Type B pancreatic cell (in vitro differentiated cells): Measurements from ENCODE around the gene ASPDH. TPM values are rescaled to one million over a fixed set of nuclear protein-coding genes. Genes with fewer than 3 reads are reported as not detected.

Source experiments
- DNase-seq: peaks from one replicate; pipeline ENCODE4 v3.0.0; 2021; ENCODE audit warnings: mixed read lengths; ENCODE audit not compliant: unreplicated experiment; ENCODE audit errors: extremely low spot score
- H3K27ac Mint-ChIP-seq: 2 replicates; pipeline ENCODE4 v1.8.0; 2021; ENCODE audit warnings: mild to moderate bottlenecking, mixed read lengths
- H3K27me3 Mint-ChIP-seq: 2 replicates; pipeline ENCODE4 v1.8.0; 2021; ENCODE audit warnings: mixed read lengths
- H3K36me3 Mint-ChIP-seq: 2 replicates; pipeline ENCODE4 v1.8.0; 2021; ENCODE audit warnings: mixed read lengths
- H3K4me1 Mint-ChIP-seq: one replicate; pipeline ENCODE4 v1.8.0; 2021; ENCODE audit warnings: mixed read lengths; ENCODE audit not compliant: unreplicated experiment
- H3K4me3 Mint-ChIP-seq: 2 replicates; pipeline ENCODE4 v1.8.0; 2021; ENCODE audit warnings: mild to moderate bottlenecking, mixed read lengths
- H3K9me3 Mint-ChIP-seq: 2 replicates; pipeline ENCODE4 v1.8.0; 2021; ENCODE audit warnings: mixed read lengths
- CTCF ChIP-seq: fragments of 200-600 bp; sonication (generic); conservative IDR thresholded peaks from 2 replicates; pipeline ENCODE4 v1.5.0; 2021; ENCODE audit warnings: antibody characterized with exemption, mild to moderate bottlenecking
- total RNA-seq: library from RNA; stranded (reverse); gene quantifications from 2 replicates; pipeline ENCODE4 v1.2.1, GENCODE V29; 2021; ENCODE audit warnings: low replicate concordance

Gene ASPDH
- total RNA-seq, 1 donor from 2014 or later: not detected

- Mint-ChIP-seq H3K27ac (no peak overlapping the region), H3K4me3 (no peak overlapping the region), H3K27me3 (no peaks in the 10 kb centered on the region), H3K4me1 (peaks cover 13% of the 10 kb centered on the region), H3K9me3 (no peaks in the 10 kb centered on the region), H3K36me3 (no peaks in the 10 kb centered on the region)
- no peak for DNase-seq
- TF ChIP-seq CTCF: no peak
Observed at GRCh38 chr19:50465000-50465399, 48.7 kb downstream of the ASPDH start.

- H3K9me3 Mint-ChIP-seq: no peaks in the 10 kb centered on the region
- peaks cover 13% of the 10 kb centered on the region for H3K4me1 Mint-ChIP-seq
- TF ChIP-seq CTCF: no peak
- H3K4me3 Mint-ChIP-seq: no peak overlapping the region
- DNase-seq: no peak
- H3K36me3 Mint-ChIP-seq: no peaks in the 10 kb centered on the region
- no peak overlapping the region for H3K27ac Mint-ChIP-seq
- no peaks in the 10 kb centered on the region for H3K27me3 Mint-ChIP-seq
Observed at GRCh38 chr19:50464348-50464747, 49.4 kb downstream of the ASPDH start.

GRCh38 chr19:50462970-50463369, 50.7 kb downstream of the ASPDH start:
- no peak for TF ChIP-seq CTCF
- Mint-ChIP-seq H3K27ac (no peak overlapping the region), H3K9me3 (no peaks in the 10 kb centered on the region), H3K36me3 (no peaks in the 10 kb centered on the region), H3K27me3 (no peaks in the 10 kb centered on the region), H3K4me3 (no peak overlapping the region), H3K4me1 (peaks cover 10% of the 10 kb centered on the region)
- no peak for DNase-seq

Other genes starting within 250 kb of the ASPDH start
- 9.5 and 11.2 TPM in 2 replicates for gene KCNC3, start 184.5 kb downstream of the ASPDH start, total RNA-seq
- 2.3 and 6.0 TPM in 2 replicates for gene NAPSA, start 148.3 kb downstream of the ASPDH start, total RNA-seq
- 30.3 and 41.0 TPM in 2 replicates for gene NR1H2, start 137.5 kb downstream of the ASPDH start, total RNA-seq
- gene POLD1, start 129.6 kb downstream of the ASPDH start, total RNA-seq: 43.6 and 91.8 TPM in 2 replicates
- 2.6 and 3.0 TPM in 2 replicates for gene SPIB, start 95.0 kb downstream of the ASPDH start, total RNA-seq
- 0.12 TPM in 1 of 2 replicates, not detected in the other for gene MYBPC2, start 81.0 kb downstream of the ASPDH start, total RNA-seq
- gene EMC10, start 37.4 kb downstream of the ASPDH start, total RNA-seq: 137 and 152 TPM in 2 replicates
- 1.9 and 5.2 TPM in 2 replicates for gene GARIN5A, start 37.1 kb downstream of the ASPDH start, total RNA-seq
- gene JOSD2, start 2.7 kb downstream of the ASPDH start, total RNA-seq: 16.2 and 23.2 TPM in 2 replicates
- 0.38 and 21.7 TPM in 2 replicates for gene LRRC4B, start 54.5 kb upstream of the ASPDH start, total RNA-seq
- 0.68 TPM in 1 of 2 replicates, not detected in the other for gene SYT3, start 126.0 kb upstream of the ASPDH start, total RNA-seq
- 1.8 and 3.7 TPM in 2 replicates for gene C19orf81, start 135.5 kb upstream of the ASPDH start, total RNA-seq
- gene SHANK1, start 205.9 kb upstream of the ASPDH start, total RNA-seq: 0.38 and 7.8 TPM in 2 replicates
- gene CLEC11A, start 209.5 kb upstream of the ASPDH start, total RNA-seq: 4.2 and 5.9 TPM in 2 replicates